RWPE1 (cell line): ENCODE results near the gene ATP1A4.

Source experiments
- CTCF ChIA-PET: fragments of 350-600 bp; sonication (Branson Sonifier 250); formaldehyde crosslinking; extraction: SDS; loops from one replicate; lab custom pipeline; 2021; lab: Yijun Ruan, JAX
- POLR2A ChIA-PET: fragments of 400-600 bp; formaldehyde crosslinking; extraction: SDS; loops from one replicate; lab custom pipeline; 2020; ENCODE audit warnings: antibody characterized with exemption; ENCODE audit not compliant: low non-redundant PET; lab: Yijun Ruan, JAX
- DNase-seq: peaks from one replicate; pipeline ENCODE4 v3.0.0; 2012; ENCODE audit warnings: low spot score
- H3K27ac ChIP-seq: fragments of 450-650 bp; 2 replicates; pipeline ENCODE4 v1.5.1; 2017
- CTCF ChIP-seq: fragments of 450-650 bp; conservative IDR thresholded peaks from 2 replicates; pipeline ENCODE4 v1.5.1; 2017; ENCODE audit warnings: low read depth, mild to moderate bottlenecking

The ATP1A4 gene

GRCh38 chr1:160179336-160179735 is 27.9 kb downstream of the ATP1A4 start:
- ChIA-PET POLR2A (no interaction called here), CTCF (interaction anchor here (0.7 kb wide), 1 partner anchor 473 kb away, joined by 3 read pairs; no protein-coding TSS in a partner anchor)
- DNase-seq = no peak
- TF ChIP-seq CTCF = no peak
- H3K27ac ChIP-seq = no peak overlapping the region

- CTCF ChIA-PET = interaction anchor here (0.7 kb wide), 1 partner anchor 85 kb away, joined by 6 read pairs; no protein-coding TSS in a partner anchor
These were observed 34.8 kb downstream of the ATP1A4 start for GRCh38 chr1:160186246-160186645.

GRCh38 chr1:160186729-160187128 is 35.3 kb downstream of the ATP1A4 start:
- CTCF ChIA-PET = interaction anchor here (0.7 kb wide), 1 partner anchor 85 kb away, joined by 6 read pairs; no protein-coding TSS in a partner anchor
- POLR2A ChIA-PET = no interaction called here
- H3K27ac ChIP-seq = no peak overlapping the region
- no peak for DNase-seq
- no peak for TF ChIP-seq CTCF

More at GRCh38 chr1:160186246-160186645, 34.8 kb downstream of the ATP1A4 start:
- H3K27ac ChIP-seq = no peak overlapping the region
- no peak for DNase-seq
- POLR2A ChIA-PET = no interaction called here
- TF ChIP-seq CTCF = no peak

GRCh38 chr1:160187407-160187806 is 36.0 kb downstream of the ATP1A4 start:
- DNase-seq = no peak
- no peak overlapping the region for H3K27ac ChIP-seq
- ChIA-PET POLR2A (no interaction called here), CTCF (interaction anchor here (0.5 kb wide), 1 partner anchor 251 kb away, joined by 3 read pairs; no protein-coding TSS in a partner anchor)
- TF ChIP-seq CTCF = no peak

- TF ChIP-seq CTCF = no peak
- no peak for DNase-seq
- ChIA-PET CTCF (interaction anchor here (0.6 to 1.6 kb wide), 3 partner anchors 10 to 103 kb away, joined by 3 to 5 read pairs (median 4); no protein-coding TSS in a partner anchor), POLR2A (no interaction called here)
- no peak overlapping the region for H3K27ac ChIP-seq
These were observed 36.9 kb downstream of the ATP1A4 start for GRCh38 chr1:160188341-160188740.

DNA sequence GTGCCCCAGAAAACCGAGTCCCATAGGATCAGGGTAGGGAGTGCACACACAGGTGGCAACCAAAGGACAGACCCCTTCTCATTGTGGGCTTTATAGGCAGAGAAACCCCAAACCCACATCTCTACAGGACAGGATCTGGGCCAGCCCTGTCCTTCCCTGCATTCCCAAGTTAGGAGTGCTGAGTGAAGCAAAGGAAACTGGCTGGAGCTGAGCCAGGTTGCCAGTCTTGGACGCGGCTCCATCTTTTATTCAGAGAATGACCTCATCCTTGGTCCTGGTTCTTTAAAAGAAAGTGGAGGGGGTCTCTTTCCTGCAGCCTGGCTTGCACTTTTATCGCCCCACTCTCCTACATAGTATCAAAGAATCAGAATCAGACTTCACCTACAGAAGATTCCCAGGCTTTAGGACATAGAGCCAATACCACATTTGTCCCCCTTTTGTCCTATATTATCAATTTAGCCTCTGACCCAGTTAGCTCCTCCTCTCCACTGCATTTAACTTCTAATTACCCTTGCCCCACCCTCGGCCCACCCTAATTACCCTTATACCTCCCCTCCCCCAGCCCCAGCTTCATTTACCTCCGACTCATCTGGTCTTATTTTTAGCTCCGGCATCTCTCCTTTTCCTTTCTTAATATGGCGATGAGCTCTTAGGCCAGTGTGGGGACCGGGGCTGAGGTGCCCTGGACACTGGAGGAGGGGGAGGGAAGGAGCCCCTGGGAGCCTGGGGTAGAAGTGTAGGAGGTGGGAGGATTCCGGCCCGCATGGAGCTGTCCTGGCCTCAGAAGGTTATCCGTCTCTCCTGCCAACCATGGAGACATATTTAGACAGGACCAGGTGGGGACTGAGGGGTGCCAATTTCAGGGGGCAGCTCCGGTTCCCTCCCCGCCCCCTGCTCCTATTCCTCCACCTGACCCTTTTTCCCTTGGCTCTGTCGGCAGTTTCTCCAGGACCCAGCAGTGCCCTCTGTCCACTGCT is 38.5 kb downstream of the ATP1A4 start, which contains the start of gene CASQ1:
TSS of gene CASQ1 (plus strand) at position 927 of the 977 bp plus-strand sequence. CDS start 177 bp downstream, outside the sequence.
- POLR2A ChIA-PET = interaction anchor here (0.5 kb wide), 3 partner anchors 18 to 218 kb away, joined by 3 read pairs; no protein-coding TSS in a partner anchor
- CTCF ChIA-PET = interaction anchor here (0.6 to 0.8 kb wide), 2 partner anchors 16 to 198 kb away, joined by 4 to 5 read pairs; no protein-coding TSS in a partner anchor
- H3K27ac ChIP-seq = no peak within 1 kb of the TSS
- TF ChIP-seq CTCF = no peak
- no peak for DNase-seq
